Neural cell (in vitro differentiated cells): ENCODE results near the gene PLA2G12A. TPM values are rescaled to one million over a fixed set of nuclear protein-coding genes. Genes with fewer than 3 reads are reported as not detected.

Experiments
- H2AFZ ChIP-seq: fragments of 200-600, 300-800 bp; sonication (generic), shearing (Covaris generic); 2 replicates; pipeline ENCODE4 v1.6.0; 2014; ENCODE audit warnings: low read depth, mild to moderate bottlenecking, antibody characterized with exemption, low read length, moderate library complexity
- H3F3A ChIP-seq: fragments of 200-600 bp; shearing (Covaris generic); 2 replicates; pipeline ENCODE4 v1.6.1; 2016; ENCODE audit warnings: mild to moderate bottlenecking, moderate library complexity, mixed read lengths, antibody characterized with exemption, low read length; ENCODE audit not compliant: insufficient read depth, poor library complexity, severe bottlenecking
- H3K27ac ChIP-seq: fragments of 200-600, 300-800 bp; sonication (generic), shearing (Covaris generic); 2 replicates; pipeline ENCODE4 v1.5.1; 2014; ENCODE audit warnings: mild to moderate bottlenecking, low read length, moderate library complexity
- H3K27me3 ChIP-seq: fragments of 300-800, 200-600 bp; sonication (generic), shearing (Covaris generic); 2 replicates; pipeline ENCODE4 v1.6.0; 2014; ENCODE audit warnings: mild to moderate bottlenecking, low read depth, low read length, moderate library complexity; ENCODE audit not compliant: insufficient read depth
- H3K36me3 ChIP-seq: fragments of 300-800, 200-600 bp; sonication (generic), shearing (Covaris generic); 2 replicates; pipeline ENCODE4 v1.5.1; 2014; ENCODE audit warnings: mild to moderate bottlenecking, antibody characterized with exemption, low read length, moderate library complexity; ENCODE audit not compliant: insufficient read depth
- H3K4me2 ChIP-seq: fragments of 300-800, 200-600 bp; sonication (generic), shearing (Covaris generic); 2 replicates; pipeline ENCODE4 v1.6.0; 2014; ENCODE audit warnings: mild to moderate bottlenecking, low read length
- H3K4me3 ChIP-seq: fragments of 300-800, 200-600 bp; sonication (generic), shearing (Covaris generic); 2 replicates; pipeline ENCODE4 v1.5.1; 2014; ENCODE audit warnings: mild to moderate bottlenecking, low read length, moderate library complexity
- H3K79me2 ChIP-seq: fragments of 200-600 bp; shearing (Covaris generic); replicated peaks from 2 replicates; pipeline ENCODE4 v1.6.0; 2014; ENCODE audit warnings: mild to moderate bottlenecking, low read length, moderate library complexity; ENCODE audit not compliant: insufficient read depth
- H3K9ac ChIP-seq: fragments of 300-800, 200-600 bp; sonication (generic), shearing (Covaris generic); 2 replicates; pipeline ENCODE4 v1.6.1; 2016; ENCODE audit warnings: mild to moderate bottlenecking, low read length, mixed read lengths
- H3K9me2 ChIP-seq: fragments of 200-600 bp; shearing (Covaris generic); 2 replicates; pipeline ENCODE4 v1.6.1; 2016; ENCODE audit warnings: mild to moderate bottlenecking, low read length, mixed read lengths; ENCODE audit not compliant: insufficient read depth
- H3K9me3 ChIP-seq: fragments of 200-600, 300-800 bp; sonication (generic), shearing (Covaris generic); 2 replicates; pipeline ENCODE4 v1.6.1; 2016; ENCODE audit warnings: mild to moderate bottlenecking, mixed run types, low read length, moderate library complexity, mixed read lengths
- H4K20me1 ChIP-seq: fragments of 200-600 bp; shearing (Covaris generic); 2 replicates; pipeline ENCODE4 v1.6.1; 2016; ENCODE audit warnings: mild to moderate bottlenecking, mixed run types; ENCODE audit not compliant: insufficient read depth
- EP300 ChIP-seq: fragments of 450-650 bp; conservative IDR thresholded peaks from 2 replicates; pipeline ENCODE4 v1.6.1; 2014; ENCODE audit warnings: antibody characterized with exemption, mild to moderate bottlenecking, moderate library complexity; ENCODE audit not compliant: poor library complexity, severe bottlenecking
- EZH2 ChIP-seq: fragments of 200-600, 300-800 bp; shearing (Covaris generic), sonication (generic); IDR thresholded peaks from 2 replicates; pipeline ENCODE4 v1.6.1; 2014; ENCODE audit warnings: antibody characterized with exemption, low read length, borderline replicate concordance, mild to moderate bottlenecking; ENCODE audit not compliant: insufficient read depth, poor library complexity, severe bottlenecking
- MXI1 ChIP-seq: fragments of 450-650 bp; conservative IDR thresholded peaks from 2 replicates; pipeline ENCODE4 v1.6.1; 2014; ENCODE audit warnings: antibody characterized with exemption, mild to moderate bottlenecking; ENCODE audit not compliant: poor library complexity, severe bottlenecking
- POLR2AphosphoS5 ChIP-seq: IDR thresholded peaks from 2 replicates; pipeline ENCODE4 v1.6.1; 2012
- RAD21 ChIP-seq: fragments of 450-650 bp; conservative IDR thresholded peaks from 2 replicates; pipeline ENCODE4 v1.6.1; 2014; ENCODE audit warnings: antibody characterized with exemption, mild to moderate bottlenecking, moderate library complexity
- SMC3 ChIP-seq: fragments of 450-650 bp; conservative IDR thresholded peaks from 2 replicates; pipeline ENCODE4 v1.6.1; 2014; ENCODE audit warnings: antibody characterized with exemption, mild to moderate bottlenecking, moderate library complexity; ENCODE audit not compliant: poor library complexity
- TAF1 ChIP-seq: IDR thresholded peaks from 2 replicates; pipeline ENCODE4 v1.6.1; 2012; ENCODE audit warnings: low read depth
- polyA plus RNA-seq: library from polyadenylated mRNA; depleted of rRNA; stranded (reverse); fragments of >200 nt; gene quantifications from 2 replicates; pipeline ENCODE4 v1.2.3, GENCODE V29; 2014
- TF ChIP-seq, protein P1 (sequence below): IDR thresholded peaks from 2 replicates; pipeline ENCODE4 v1.6.1; 2012; ENCODE audit warnings: borderline replicate concordance
- TF ChIP-seq, protein P2 (sequence below): fragments of 450-650 bp; IDR thresholded peaks from 2 replicates; pipeline ENCODE4 v1.5.1; 2014; ENCODE audit warnings: antibody characterized with exemption, mild to moderate bottlenecking, moderate library complexity; ENCODE audit not compliant: poor library complexity, severe bottlenecking

The PLA2G12A gene
- polyA plus RNA-seq, 1 donor from 2014 or later: 31.2 TPM

DNA sequence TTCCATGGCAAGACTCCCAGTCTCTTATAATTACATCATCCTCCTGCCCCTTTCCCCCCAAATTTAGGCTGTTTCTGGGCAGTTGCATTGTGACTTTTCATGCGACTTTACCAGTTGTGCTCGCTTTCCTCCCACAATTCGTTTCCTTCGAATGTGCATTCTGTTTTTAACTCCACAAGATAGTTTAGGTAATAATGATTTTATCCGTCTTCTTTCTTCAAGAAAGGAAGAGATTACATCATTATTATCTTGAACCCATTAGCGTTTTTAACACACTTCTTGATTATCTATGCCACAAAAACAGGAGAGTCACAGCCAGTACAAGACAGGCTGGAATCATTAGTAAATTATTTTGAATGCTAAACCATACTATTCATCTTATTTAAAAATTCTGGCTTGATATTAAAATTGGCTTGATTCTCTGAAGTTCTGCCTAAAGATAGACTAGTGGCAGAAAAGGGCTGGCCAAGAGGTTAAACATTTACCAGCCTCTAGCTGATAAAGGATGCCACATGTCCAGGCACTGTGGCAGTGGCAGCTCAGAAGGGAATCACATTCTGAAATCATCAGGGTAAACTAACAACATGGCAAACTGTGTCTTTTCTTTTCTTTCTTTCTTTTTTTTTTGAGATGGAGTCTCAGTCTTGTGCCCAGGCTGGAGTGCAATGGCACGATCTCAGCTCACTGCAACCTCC is 19.7 kb upstream of the PLA2G12A start (continued):
- TF ChIP-seq, protein P1, sequence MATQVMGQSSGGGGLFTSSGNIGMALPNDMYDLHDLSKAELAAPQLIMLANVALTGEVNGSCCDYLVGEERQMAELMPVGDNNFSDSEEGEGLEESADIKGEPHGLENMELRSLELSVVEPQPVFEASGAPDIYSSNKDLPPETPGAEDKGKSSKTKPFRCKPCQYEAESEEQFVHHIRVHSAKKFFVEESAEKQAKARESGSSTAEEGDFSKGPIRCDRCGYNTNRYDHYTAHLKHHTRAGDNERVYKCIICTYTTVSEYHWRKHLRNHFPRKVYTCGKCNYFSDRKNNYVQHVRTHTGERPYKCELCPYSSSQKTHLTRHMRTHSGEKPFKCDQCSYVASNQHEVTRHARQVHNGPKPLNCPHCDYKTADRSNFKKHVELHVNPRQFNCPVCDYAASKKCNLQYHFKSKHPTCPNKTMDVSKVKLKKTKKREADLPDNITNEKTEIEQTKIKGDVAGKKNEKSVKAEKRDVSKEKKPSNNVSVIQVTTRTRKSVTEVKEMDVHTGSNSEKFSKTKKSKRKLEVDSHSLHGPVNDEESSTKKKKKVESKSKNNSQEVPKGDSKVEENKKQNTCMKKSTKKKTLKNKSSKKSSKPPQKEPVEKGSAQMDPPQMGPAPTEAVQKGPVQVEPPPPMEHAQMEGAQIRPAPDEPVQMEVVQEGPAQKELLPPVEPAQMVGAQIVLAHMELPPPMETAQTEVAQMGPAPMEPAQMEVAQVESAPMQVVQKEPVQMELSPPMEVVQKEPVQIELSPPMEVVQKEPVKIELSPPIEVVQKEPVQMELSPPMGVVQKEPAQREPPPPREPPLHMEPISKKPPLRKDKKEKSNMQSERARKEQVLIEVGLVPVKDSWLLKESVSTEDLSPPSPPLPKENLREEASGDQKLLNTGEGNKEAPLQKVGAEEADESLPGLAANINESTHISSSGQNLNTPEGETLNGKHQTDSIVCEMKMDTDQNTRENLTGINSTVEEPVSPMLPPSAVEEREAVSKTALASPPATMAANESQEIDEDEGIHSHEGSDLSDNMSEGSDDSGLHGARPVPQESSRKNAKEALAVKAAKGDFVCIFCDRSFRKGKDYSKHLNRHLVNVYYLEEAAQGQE: no peak
- TF ChIP-seq MXI1: no peak
- TF ChIP-seq EP300: no peak
- TF ChIP-seq SMC3: no peak

DNA sequence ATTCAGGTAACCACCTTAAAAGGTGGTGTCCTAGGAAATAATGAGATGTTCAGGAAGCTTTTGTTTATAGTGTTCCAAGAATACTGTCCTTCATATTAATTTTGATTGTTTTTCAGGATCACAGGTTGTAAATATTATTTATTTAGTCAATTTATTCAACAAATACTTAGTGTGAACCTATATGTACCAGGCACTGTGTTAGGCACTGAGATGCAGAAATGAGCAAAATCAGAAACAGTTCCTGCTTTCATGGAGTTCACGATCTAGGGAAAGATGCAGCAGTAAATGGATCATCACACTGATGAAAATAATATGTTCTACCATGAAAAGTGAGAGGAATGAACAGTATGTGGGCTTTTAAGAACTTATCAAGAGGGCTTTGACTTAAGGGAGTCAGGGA is 18.2 kb upstream of the PLA2G12A start:
- no peaks in the 10 kb centered on the region for H3K9me3 ChIP-seq
- H3K9ac ChIP-seq: no peak overlapping the region
- H3K36me3 ChIP-seq: no peaks in the 10 kb centered on the region
- no peak overlapping the region for H3K4me3 ChIP-seq
- H3F3A ChIP-seq: no peaks in the 10 kb centered on the region
- H4K20me1 ChIP-seq: no peaks in the 10 kb centered on the region
- TF ChIP-seq TAF1: no peak
- TF ChIP-seq EP300: no peak
- TF ChIP-seq EZH2: no peak
- TF ChIP-seq RAD21: no peak
- no peak for TF ChIP-seq MXI1
- no peak for TF ChIP-seq POLR2AphosphoS5
- TF ChIP-seq, protein P1: no peak
- TF ChIP-seq SMC3: no peak
- TF ChIP-seq, protein P2, sequence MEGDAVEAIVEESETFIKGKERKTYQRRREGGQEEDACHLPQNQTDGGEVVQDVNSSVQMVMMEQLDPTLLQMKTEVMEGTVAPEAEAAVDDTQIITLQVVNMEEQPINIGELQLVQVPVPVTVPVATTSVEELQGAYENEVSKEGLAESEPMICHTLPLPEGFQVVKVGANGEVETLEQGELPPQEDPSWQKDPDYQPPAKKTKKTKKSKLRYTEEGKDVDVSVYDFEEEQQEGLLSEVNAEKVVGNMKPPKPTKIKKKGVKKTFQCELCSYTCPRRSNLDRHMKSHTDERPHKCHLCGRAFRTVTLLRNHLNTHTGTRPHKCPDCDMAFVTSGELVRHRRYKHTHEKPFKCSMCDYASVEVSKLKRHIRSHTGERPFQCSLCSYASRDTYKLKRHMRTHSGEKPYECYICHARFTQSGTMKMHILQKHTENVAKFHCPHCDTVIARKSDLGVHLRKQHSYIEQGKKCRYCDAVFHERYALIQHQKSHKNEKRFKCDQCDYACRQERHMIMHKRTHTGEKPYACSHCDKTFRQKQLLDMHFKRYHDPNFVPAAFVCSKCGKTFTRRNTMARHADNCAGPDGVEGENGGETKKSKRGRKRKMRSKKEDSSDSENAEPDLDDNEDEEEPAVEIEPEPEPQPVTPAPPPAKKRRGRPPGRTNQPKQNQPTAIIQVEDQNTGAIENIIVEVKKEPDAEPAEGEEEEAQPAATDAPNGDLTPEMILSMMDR: no peak
- no peaks in the 10 kb centered on the region for H3K79me2 ChIP-seq
- no peak overlapping the region for H3K27ac ChIP-seq
- no peak overlapping the region for H2AFZ ChIP-seq
- no peak overlapping the region for H3K4me2 ChIP-seq
- no peaks in the 10 kb centered on the region for H3K9me2 ChIP-seq
- no peaks in the 10 kb centered on the region for H3K27me3 ChIP-seq
